Islet precursor cell (in vitro differentiated cells): ENCODE results near the gene GOLIM4.

ENCODE experiments used
- DNase-seq: peaks from one replicate; pipeline ENCODE4 v3.0.0-alpha.2; 2018

Gene GOLIM4

GRCh38 chr3:168096210-168096652 is 507 bp upstream of the GOLIM4 start:
- no peak for DNase-seq

- peak; percentile 88 for DNase-seq
These were observed 680 bp downstream of the GOLIM4 start for GRCh38 chr3:168094877-168095610.

DNA sequence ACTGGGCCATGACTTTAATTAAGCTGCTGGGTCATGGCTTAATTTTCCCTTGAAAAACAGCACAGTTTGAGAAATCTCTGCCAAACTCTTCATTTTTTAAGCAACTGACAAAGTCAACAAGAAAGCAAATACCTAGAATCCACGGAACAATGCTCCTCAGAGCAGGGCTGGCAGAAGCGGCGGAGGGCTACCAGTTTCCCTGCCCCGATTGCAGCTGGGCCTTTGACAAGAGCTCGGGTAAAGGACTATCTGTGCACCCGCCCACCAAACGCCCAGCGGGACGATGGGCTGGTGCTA is 1.2 kb downstream of the GOLIM4 start:
- no peak for DNase-seq

DNA sequence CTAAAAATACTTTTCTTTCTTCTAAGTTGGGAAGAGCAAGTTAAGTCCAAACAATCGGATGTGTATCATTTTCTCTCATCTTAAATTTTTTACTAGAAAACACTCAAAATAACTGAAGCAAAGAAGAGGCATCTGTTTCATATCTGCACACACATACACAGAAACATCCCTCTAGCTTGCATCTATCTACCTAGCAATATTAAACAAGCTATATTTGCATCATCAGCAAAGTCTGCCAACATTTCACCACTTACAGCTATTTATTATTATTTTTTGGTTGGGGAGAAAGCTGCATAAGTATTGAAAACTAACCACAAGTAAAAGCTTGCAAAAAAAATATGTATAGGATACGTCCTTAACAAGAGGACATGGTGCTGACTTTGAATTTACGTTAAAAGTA is 1.9 kb downstream of the GOLIM4 start:
- DNase-seq: no peak

DNA sequence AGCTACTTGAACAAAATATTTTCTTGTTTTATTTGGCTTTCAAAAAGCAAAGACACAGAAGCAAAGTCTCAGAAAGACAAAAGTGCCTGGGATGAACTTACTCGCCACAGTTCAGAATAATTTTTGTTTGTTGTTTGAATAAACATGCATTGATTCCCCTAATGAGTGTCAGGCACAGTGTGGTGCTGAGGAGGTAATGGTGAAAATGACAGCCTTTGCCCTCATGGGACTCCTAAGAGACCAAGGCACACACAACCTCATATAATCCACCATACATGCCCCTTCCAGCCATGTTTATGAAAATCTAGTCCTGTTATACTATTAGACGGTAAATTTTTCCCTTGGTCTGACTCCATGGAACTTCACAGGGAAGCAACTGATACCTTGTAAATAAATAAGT is 2.5 kb downstream of the GOLIM4 start:
- DNase-seq: no peak

DNA sequence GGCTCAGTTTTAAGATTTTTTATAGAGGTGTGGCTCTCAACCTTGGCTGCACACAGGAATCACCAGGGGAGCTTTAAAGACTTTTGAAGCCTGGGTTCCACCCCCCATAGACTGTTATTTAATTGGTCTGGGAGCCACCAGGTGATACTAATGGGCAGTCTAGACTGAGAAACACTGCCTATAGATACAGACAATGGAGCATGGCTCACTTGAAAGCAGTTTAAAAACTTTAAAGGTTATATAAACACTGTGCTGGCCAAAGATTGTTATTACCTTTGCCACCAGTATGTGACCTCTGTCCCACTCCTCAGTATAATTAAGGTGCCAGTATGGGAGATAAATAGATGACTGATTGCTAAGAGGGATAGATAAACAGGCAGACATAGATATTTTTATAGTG is 3.8 kb downstream of the GOLIM4 start:
- no peak for DNase-seq

GRCh38 chr3:168091302-168091858 is 4.3 kb downstream of the GOLIM4 start:
- DNase-seq: no peak

GRCh38 chr3:168090306-168091085 is 5.2 kb downstream of the GOLIM4 start:
- DNase-seq: no peak

DNA sequence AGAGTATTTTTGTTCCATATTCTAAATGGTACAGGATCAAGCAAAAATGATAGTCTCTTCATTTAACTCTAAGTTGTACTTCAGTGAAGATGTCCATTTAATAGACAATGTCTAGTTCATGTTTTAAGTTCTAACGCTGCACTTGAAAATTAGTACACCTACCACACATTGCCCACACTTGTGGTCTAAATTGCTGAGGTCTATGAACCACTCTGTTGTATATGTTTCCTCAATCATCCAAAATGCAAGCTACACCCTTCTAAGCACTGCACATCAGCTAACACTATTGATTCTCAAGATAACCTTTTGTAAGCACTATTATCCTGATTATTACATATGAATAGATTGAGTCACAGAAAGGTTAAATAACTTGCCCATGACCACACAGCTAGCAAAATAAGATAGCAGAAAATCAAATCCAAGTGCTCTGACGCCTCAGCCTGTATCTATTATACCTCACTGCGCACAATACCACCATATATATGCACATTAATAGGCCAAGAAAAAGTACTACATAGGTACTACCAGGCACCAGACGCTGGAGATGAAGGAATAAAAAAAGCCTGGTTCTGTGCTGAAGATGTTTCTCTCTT is 6.4 kb downstream of the GOLIM4 start:
- DNase-seq: no peak

GRCh38 chr3:168088106-168088720 is 7.5 kb downstream of the GOLIM4 start:
- DNase-seq: peak; percentile 59

GRCh38 chr3:168087539-168087938 is 8.2 kb downstream of the GOLIM4 start:
- DNase-seq: no peak

- no peak for DNase-seq
These were observed 9.0 kb downstream of the GOLIM4 start for GRCh38 chr3:168086541-168087260.

DNA sequence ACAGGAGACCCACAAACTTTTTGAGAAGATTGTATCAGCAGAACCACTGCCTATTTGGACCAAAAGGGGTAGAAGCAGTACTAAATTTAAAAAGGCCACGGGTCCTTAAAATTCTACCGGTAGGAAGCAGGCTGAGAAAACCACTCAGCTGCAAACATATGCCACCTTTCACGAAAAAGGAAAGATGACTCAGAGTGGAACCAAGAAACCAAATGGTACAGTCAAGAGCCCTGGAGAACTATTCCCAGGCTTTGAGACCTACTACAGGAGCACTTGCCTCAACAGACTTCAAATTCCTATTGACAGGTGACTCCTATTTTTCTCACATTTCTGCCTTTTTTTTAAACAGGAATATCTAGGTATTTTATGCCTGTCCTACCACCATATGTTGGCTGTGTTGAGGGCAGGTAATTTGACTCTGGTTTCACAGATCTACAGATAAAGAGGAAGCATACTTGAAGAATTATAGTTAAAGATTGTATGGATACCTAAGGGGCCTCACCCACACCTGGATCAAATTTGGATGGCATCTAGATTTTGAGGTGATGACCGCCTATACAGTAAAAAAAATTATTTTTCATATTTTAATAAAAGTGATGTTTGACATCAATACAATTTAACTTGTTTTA is 10.1 kb downstream of the GOLIM4 start:
- no peak for DNase-seq

DNA sequence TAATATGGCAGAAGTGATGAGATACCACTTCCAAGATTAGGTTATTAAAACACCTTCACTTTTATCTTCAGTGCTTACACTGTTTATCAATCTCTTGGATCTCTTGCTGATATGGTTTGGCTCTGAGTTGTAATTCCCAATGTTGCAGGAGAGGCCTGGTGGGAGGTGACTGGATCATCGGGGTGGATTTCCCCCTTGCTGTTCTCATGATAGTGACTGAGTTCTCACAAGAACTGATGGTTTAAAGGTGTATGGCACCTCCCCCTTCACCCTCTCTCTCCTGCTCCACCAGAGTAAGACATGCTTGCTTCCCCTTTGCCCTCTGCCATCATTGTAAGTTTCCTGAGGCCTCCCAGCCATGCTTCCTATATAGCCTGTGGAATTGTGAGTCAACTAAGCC is 11.8 kb downstream of the GOLIM4 start:
- no peak for DNase-seq

DNA sequence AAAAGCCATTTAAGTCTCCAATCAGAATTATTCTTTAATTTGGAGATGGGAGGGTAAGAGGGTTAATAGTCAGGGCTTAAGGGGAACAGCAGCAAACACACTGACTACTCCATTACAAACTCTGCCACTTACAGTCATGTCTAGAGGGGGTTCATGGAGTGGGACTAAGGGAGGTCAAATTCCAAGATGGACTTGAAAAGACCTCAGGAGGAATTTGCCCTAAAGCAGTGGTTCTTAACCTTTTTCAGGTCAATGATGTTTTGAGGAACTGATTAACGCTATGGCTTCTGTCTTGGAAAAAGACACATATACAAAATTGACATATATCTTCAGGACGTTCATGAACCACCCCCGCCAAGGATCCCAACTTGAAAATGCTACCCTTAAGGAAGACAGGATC is 13.9 kb downstream of the GOLIM4 start:
- DNase-seq: no peak

GRCh38 chr3:168081171-168081771 is 14.5 kb downstream of the GOLIM4 start:
- no peak for DNase-seq

DNA sequence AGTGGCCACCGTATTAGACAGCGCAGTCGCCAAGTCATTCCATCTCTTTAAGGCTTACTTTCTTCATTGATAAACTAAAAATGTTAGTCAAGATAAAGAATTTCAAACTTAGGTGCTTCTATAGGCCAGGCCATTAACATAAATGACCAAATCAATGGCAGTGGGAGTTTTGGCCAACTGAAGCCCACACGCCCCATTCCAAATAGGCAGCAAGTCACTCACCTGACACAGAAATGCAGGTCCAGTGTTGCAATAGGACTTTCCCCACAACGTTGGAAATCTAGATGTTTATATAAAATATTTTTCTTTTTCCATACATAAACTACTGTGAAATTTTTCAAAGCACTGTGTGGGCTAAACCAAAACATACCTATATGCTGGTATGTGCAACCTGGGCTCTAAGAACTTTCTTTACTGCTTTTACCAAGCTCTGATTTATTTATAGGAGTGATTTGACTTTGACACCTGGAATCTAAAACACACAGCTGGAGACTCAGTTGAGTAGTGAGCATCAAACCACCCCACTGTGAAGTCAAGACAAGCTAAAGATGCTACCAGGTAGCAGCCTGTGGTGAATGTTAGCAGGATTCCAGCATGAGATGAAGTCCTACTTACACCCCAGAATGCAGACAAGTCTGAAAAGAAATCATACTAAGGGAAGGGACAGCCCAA is 15.1 kb downstream of the GOLIM4 start:
- DNase-seq: no peak

GRCh38 chr3:168080022-168080421 is 15.7 kb downstream of the GOLIM4 start:
- no peak for DNase-seq

DNA sequence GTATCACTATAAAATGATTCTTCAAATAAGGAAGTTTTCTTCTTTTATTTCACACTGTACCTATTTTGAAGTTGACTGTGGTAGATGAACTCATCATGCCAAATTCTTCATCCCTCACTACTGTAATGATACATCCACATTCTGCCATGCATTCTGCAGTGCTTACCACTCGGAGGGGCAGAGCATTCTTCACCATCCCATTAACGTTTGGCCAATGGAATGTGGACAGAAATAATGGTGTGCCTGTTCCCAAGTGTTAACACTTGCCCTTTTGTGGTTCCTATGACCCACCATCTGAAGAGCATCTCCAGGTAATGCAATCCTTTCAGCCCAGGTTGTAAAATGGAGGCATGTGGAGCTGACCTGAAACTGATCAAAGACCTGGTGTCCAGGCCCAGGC is 18.6 kb downstream of the GOLIM4 start:
- DNase-seq: peak; percentile 81

- DNase-seq: no peak
These were observed 21.7 kb downstream of the GOLIM4 start for GRCh38 chr3:168073842-168074605.

- DNase-seq: no peak
These were observed 23.4 kb downstream of the GOLIM4 start for GRCh38 chr3:168072323-168072650.
